HEK293 (cell line): Measurements from ENCODE around the gene PLCB1.

Experiments used
- CTCF ChIA-PET: fragments of 350-600 bp; formaldehyde crosslinking; extraction: SDS; loops from one replicate; lab custom pipeline; 2021; ENCODE audit warnings: antibody characterized with exemption; lab: Yijun Ruan, JAX
- POLR2A ChIA-PET: fragments of 300-600 bp; formaldehyde crosslinking; extraction: SDS; loops from one replicate; lab custom pipeline; 2020; ENCODE audit warnings: antibody characterized with exemption, inconsistent platforms; lab: Yijun Ruan, JAX
- H3K27ac ChIP-seq: fragments of 200-500 bp; sonication (Bioruptor generic); 2 replicates; pipeline ENCODE4 v1.5.1; 2014; ENCODE audit warnings: low read depth, low read length, control low read depth, inconsistent platforms; ENCODE audit errors: extremely low read depth
- H3K36me3 ChIP-seq, 2 experiments: fragments of 200-500 bp in 1 of 2; sonication (Bioruptor generic) in 1 of 2; 1 replicate in 1 of 2; 2 replicates in 1 of 2; pipeline ENCODE4 v1.5.1; 2014 to 2017; ENCODE audit warnings: inconsistent platforms in 2 of 2, low read length in 2 of 2; ENCODE audit not compliant: control insufficient read depth in 2 of 2, insufficient read depth in 1 of 2
- H3K4me1 ChIP-seq: fragments of 200-500 bp; sonication (Bioruptor generic); 2 replicates; pipeline ENCODE4 v1.5.1; 2014; ENCODE audit warnings: mild to moderate bottlenecking, low read length, inconsistent platforms; ENCODE audit not compliant: control insufficient read depth, insufficient read depth
- H3K4me3 ChIP-seq: 2 replicates; pipeline ENCODE4 v1.5.1; 2011; ENCODE audit warnings: low read depth, mild to moderate bottlenecking, control low read depth, low read length, moderate library complexity
- H3K9me3 ChIP-seq: fragments of 200-500 bp; sonication (Bioruptor generic); 2 replicates; pipeline ENCODE4 v1.5.1; 2014; ENCODE audit warnings: low read depth, low read length, inconsistent platforms; ENCODE audit not compliant: control insufficient read depth, insufficient read depth
- KLF8 ChIP-seq: fragments of 450-650 bp; formaldehyde crosslinking; IDR thresholded peaks from 2 replicates; pipeline ENCODE4 v1.5.1; 2016; ENCODE audit warnings: missing biosample characterization, missing genetic modification characterization
- MYNN ChIP-seq: fragments of 450-650 bp; formaldehyde crosslinking; IDR thresholded peaks from 2 replicates; pipeline ENCODE4 v1.5.1; 2016; ENCODE audit warnings: missing biosample characterization, missing genetic modification characterization, borderline replicate concordance
- SP7 ChIP-seq: fragments of 450-650 bp; formaldehyde crosslinking; IDR thresholded peaks from 2 replicates; pipeline ENCODE4 v1.5.1; 2016; ENCODE audit warnings: missing biosample characterization, missing genetic modification characterization
- ZFP69B ChIP-seq: fragments of 450-650 bp; formaldehyde crosslinking; IDR thresholded peaks from 2 replicates; pipeline ENCODE4 v1.5.1; 2016; ENCODE audit warnings: missing biosample characterization, missing genetic modification characterization
- ZNF366 ChIP-seq: fragments of 450-650 bp; formaldehyde crosslinking; conservative IDR thresholded peaks from 2 replicates; pipeline ENCODE4 v1.5.1; 2016; ENCODE audit warnings: missing biosample characterization, missing genetic modification characterization
- ZNF423 ChIP-seq: fragments of 450-650 bp; formaldehyde crosslinking; IDR thresholded peaks from 2 replicates; pipeline ENCODE4 v1.5.1; 2016; ENCODE audit warnings: missing biosample characterization, missing genetic modification characterization
- ZNF555 ChIP-seq: fragments of 450-650 bp; formaldehyde crosslinking; conservative IDR thresholded peaks from 2 replicates; pipeline ENCODE4 v1.5.1; 2017; ENCODE audit warnings: missing biosample characterization, mild to moderate bottlenecking, missing genetic modification characterization, inconsistent platforms
- TF ChIP-seq, protein P1 (sequence below): fragments of 450-650 bp; formaldehyde crosslinking; IDR thresholded peaks from 2 replicates; pipeline ENCODE4 v1.5.1; 2017; ENCODE audit warnings: missing biosample characterization, missing genetic modification characterization
- TF ChIP-seq, protein P2 (sequence below): fragments of 450-650 bp; formaldehyde crosslinking; IDR thresholded peaks from 2 replicates; pipeline ENCODE4 v1.5.1; 2016; ENCODE audit warnings: missing biosample characterization, missing genetic modification characterization, borderline replicate concordance
- TF ChIP-seq, protein P3 (sequence below): fragments of 450-650 bp; formaldehyde crosslinking; IDR thresholded peaks from 2 replicates; pipeline ENCODE4 v1.5.1; 2016; ENCODE audit warnings: missing biosample characterization, missing genetic modification characterization, borderline replicate concordance

PLCB1 gene

DNA sequence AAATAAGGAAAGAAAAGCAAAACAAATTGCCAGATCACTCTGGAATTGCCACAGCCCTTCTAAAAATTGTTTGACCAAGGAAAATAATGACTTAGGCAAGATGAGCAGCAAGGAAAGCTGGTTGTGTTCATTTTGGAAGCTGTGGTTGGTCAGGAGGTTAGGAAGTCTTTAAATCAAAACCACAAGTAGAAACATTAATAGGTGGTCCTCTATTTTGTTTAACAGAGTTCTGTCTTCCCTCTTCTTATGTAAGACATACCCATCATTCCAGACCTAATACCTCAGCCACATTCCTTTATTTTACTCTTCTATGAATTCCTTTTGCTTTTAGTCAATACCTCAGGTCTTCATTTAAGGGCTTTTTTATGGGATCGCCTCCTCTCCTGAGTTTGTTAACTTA is 514.6 kb downstream of the PLCB1 start:
- POLR2A ChIA-PET: interaction anchor here (1.1 kb wide), 1 partner anchor 627 kb away, joined by 3 read pairs; the partner anchor contains the start of gene TMX4
- CTCF ChIA-PET: interaction anchor here (0.5 kb wide), 1 partner anchor 1265 kb away, joined by 3 read pairs; no protein-coding TSS in a partner anchor
- H3K9me3 ChIP-seq: no peaks in the 10 kb centered on the region
- no peak overlapping the region for H3K4me3 ChIP-seq
- peaks cover 0 to 27% of the 10 kb centered on the region in 2 experiments; a peak in 1 of 3 replicates for H3K36me3 ChIP-seq
- no peak for TF ChIP-seq ZNF366 (tag by site-specific recombination)
- H3K4me1 ChIP-seq: no peaks in the 10 kb centered on the region
- H3K27ac ChIP-seq: no peak overlapping the region

DNA sequence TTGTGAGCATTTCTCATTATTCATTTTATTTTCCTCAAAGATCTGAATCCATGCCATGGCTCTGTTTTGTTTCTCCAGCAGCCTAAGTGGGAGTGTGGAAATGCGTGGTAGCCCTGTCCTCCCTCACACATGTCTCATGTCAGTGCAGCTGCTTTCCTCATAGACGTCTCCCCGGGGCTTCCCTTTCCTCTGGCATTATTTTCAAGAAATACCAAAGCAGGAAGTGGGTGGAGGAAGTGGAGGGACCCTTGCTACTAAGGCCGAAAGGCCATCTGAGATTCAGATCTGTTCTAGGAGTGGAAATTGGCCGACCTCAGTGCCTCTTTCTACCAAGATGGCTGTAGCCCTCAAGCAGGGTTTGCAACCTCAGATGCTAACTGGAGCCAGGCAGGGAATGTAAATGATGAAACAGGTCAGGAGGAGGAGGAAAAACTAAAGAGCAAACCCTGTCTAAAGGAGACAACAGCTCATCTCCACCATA is 515.9 kb downstream of the PLCB1 start:
- Histone ChIP-seq H3K27ac (no peak overlapping the region), H3K4me3 (no peak overlapping the region), H3K4me1 (no peaks in the 10 kb centered on the region), H3K9me3 (no peaks in the 10 kb centered on the region), H3K36me3 (peaks cover 0 to 27% of the 10 kb centered on the region in 2 experiments; a peak in 1 of 3 replicates)
- ChIA-PET CTCF (no interaction called here), POLR2A (no interaction called here)
- TF ChIP-seq ZNF423 (tag by site-specific recombination) (no peak), SP7 (no peak), MYNN (tag by site-specific recombination) (no peak)
- TF ChIP-seq, protein P1, sequence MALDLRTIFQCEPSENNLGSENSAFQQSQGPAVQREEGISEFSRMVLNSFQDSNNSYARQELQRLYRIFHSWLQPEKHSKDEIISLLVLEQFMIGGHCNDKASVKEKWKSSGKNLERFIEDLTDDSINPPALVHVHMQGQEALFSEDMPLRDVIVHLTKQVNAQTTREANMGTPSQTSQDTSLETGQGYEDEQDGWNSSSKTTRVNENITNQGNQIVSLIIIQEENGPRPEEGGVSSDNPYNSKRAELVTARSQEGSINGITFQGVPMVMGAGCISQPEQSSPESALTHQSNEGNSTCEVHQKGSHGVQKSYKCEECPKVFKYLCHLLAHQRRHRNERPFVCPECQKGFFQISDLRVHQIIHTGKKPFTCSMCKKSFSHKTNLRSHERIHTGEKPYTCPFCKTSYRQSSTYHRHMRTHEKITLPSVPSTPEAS (tag by site-specific recombination): no peak

DNA sequence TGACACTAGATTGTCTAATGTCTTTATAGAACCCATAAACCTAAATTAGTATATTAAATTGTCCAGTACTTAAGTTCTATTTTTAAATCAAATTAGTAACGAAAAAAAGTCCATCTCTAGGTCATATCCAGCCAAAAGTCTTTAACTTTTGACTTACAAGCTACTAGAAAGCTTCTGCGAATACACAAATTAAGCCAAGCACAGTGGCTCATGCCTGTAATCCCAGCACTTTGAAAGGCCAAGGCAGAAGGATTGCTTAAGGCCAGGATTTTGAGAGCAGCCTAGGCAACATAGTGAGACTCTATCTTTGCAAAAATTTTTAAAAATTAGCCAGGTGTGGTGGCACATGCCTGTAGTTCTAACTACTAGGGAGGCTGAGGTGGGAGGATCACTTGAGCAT is 516.4 kb downstream of the PLCB1 start:
- Histone ChIP-seq H3K4me1 (no peaks in the 10 kb centered on the region), H3K36me3 (peaks cover 0 to 27% of the 10 kb centered on the region in 2 experiments; a peak in 1 of 3 replicates), H3K9me3 (no peaks in the 10 kb centered on the region), H3K4me3 (no peak overlapping the region), H3K27ac (no peak overlapping the region)
- ChIA-PET CTCF (no interaction called here), POLR2A (no interaction called here)
- TF ChIP-seq, protein P2, sequence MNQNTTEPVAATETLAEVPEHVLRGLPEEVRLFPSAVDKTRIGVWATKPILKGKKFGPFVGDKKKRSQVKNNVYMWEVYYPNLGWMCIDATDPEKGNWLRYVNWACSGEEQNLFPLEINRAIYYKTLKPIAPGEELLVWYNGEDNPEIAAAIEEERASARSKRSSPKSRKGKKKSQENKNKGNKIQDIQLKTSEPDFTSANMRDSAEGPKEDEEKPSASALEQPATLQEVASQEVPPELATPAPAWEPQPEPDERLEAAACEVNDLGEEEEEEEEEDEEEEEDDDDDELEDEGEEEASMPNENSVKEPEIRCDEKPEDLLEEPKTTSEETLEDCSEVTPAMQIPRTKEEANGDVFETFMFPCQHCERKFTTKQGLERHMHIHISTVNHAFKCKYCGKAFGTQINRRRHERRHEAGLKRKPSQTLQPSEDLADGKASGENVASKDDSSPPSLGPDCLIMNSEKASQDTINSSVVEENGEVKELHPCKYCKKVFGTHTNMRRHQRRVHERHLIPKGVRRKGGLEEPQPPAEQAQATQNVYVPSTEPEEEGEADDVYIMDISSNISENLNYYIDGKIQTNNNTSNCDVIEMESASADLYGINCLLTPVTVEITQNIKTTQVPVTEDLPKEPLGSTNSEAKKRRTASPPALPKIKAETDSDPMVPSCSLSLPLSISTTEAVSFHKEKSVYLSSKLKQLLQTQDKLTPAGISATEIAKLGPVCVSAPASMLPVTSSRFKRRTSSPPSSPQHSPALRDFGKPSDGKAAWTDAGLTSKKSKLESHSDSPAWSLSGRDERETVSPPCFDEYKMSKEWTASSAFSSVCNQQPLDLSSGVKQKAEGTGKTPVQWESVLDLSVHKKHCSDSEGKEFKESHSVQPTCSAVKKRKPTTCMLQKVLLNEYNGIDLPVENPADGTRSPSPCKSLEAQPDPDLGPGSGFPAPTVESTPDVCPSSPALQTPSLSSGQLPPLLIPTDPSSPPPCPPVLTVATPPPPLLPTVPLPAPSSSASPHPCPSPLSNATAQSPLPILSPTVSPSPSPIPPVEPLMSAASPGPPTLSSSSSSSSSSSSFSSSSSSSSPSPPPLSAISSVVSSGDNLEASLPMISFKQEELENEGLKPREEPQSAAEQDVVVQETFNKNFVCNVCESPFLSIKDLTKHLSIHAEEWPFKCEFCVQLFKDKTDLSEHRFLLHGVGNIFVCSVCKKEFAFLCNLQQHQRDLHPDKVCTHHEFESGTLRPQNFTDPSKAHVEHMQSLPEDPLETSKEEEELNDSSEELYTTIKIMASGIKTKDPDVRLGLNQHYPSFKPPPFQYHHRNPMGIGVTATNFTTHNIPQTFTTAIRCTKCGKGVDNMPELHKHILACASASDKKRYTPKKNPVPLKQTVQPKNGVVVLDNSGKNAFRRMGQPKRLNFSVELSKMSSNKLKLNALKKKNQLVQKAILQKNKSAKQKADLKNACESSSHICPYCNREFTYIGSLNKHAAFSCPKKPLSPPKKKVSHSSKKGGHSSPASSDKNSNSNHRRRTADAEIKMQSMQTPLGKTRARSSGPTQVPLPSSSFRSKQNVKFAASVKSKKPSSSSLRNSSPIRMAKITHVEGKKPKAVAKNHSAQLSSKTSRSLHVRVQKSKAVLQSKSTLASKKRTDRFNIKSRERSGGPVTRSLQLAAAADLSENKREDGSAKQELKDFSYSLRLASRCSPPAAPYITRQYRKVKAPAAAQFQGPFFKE (tag by site-specific recombination): no peak
- TF ChIP-seq, protein P3, sequence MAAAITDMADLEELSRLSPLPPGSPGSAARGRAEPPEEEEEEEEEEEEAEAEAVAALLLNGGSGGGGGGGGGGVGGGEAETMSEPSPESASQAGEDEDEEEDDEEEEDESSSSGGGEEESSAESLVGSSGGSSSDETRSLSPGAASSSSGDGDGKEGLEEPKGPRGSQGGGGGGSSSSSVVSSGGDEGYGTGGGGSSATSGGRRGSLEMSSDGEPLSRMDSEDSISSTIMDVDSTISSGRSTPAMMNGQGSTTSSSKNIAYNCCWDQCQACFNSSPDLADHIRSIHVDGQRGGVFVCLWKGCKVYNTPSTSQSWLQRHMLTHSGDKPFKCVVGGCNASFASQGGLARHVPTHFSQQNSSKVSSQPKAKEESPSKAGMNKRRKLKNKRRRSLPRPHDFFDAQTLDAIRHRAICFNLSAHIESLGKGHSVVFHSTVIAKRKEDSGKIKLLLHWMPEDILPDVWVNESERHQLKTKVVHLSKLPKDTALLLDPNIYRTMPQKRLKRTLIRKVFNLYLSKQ (tag by site-specific recombination): no peak
- TF ChIP-seq, protein P1 (tag by site-specific recombination): no peak
- no peak for TF ChIP-seq ZNF555 (tag by site-specific recombination)
- no peak for TF ChIP-seq ZFP69B (tag by site-specific recombination)
- TF ChIP-seq KLF8 (tag by site-specific recombination): no peak
